Activated T-cell treated with anti-CD3 and anti-CD28 coated beads for 1 hour (primary cell): ENCODE results near the gene GRIN2D.

ENCODE experiments used
- DNase-seq: peaks from one replicate; pipeline ENCODE4 v3.0.0-alpha.2; 2020; ENCODE audit warnings: low read depth

GRIN2D gene

GRCh38 chr19:48442116-48443035 is 48.9 kb downstream of the GRIN2D start:
- DNase-seq, result no peak

GRCh38 chr19:48443256-48443655 is 49.8 kb downstream of the GRIN2D start:
- DNase-seq, result no peak
